ENCODE data around the gene CARNS1.

The CARNS1 gene

GRCh38 chr11:67379061-67380058, 36.1 kb upstream of the CARNS1 start:
- H3K36me3 ChIP-seq = no peaks in the 10 kb centered on the region
- DNase-seq = no peak
- H3K9me3 ChIP-seq = no peaks in the 10 kb centered on the region
- no peak for TF ChIP-seq CTCF (IDR thresholded peaks at IDR 0.05; ENCODE audit: low read depth, low read length)
- peaks cover 9% of the 10 kb centered on the region for H3K27me3 ChIP-seq
- H3K4me3 ChIP-seq (ENCODE audit: low read depth, low read length) = no peak overlapping the region
- H3K4me1 ChIP-seq = peaks cover 8% of the 10 kb centered on the region

- Histone ChIP-seq H3K9me3 (no peaks in the 10 kb centered on the region), H3K4me1 (peaks cover 6% of the 10 kb centered on the region), H3K27me3 (peaks cover 1% of the 10 kb centered on the region; the same call in 1 of the 2 replicates), H3K4me3 (ENCODE audit: low read depth, low read length) (no peak overlapping the region), H3K36me3 (no peaks in the 10 kb centered on the region)
- no peak for DNase-seq
- no peak for TF ChIP-seq CTCF (IDR thresholded peaks at IDR 0.05; ENCODE audit: low read depth, low read length)
Measured at GRCh38 chr11:67381244-67381972, 34.1 kb upstream of the CARNS1 start.

- H3K27me3 ChIP-seq = no peaks in the 10 kb centered on the region
- H3K36me3 ChIP-seq = no peaks in the 10 kb centered on the region
- TF ChIP-seq CTCF (IDR thresholded peaks at IDR 0.05; ENCODE audit: low read depth, low read length) = peak; percentile 100
- no peaks in the 10 kb centered on the region for H3K9me3 ChIP-seq
- H3K4me1 ChIP-seq = peaks cover 6% of the 10 kb centered on the region
- DNase-seq = peak; percentile 85
- H3K4me3 ChIP-seq (ENCODE audit: low read depth, low read length) = no peak overlapping the region
Measured at GRCh38 chr11:67382276-67383136, 33.0 kb upstream of the CARNS1 start.

GRCh38 chr11:67384851-67385366, 30.6 kb upstream of the CARNS1 start:
- Histone ChIP-seq H3K9me3 (no peaks in the 10 kb centered on the region), H3K36me3 (no peaks in the 10 kb centered on the region), H3K27me3 (no peaks in the 10 kb centered on the region), H3K4me3 (ENCODE audit: low read depth, low read length) (no peak overlapping the region), H3K4me1 (no peaks in the 10 kb centered on the region)
- DNase-seq = no peak
- TF ChIP-seq CTCF (IDR thresholded peaks at IDR 0.05; ENCODE audit: low read depth, low read length) = no peak

DNA sequence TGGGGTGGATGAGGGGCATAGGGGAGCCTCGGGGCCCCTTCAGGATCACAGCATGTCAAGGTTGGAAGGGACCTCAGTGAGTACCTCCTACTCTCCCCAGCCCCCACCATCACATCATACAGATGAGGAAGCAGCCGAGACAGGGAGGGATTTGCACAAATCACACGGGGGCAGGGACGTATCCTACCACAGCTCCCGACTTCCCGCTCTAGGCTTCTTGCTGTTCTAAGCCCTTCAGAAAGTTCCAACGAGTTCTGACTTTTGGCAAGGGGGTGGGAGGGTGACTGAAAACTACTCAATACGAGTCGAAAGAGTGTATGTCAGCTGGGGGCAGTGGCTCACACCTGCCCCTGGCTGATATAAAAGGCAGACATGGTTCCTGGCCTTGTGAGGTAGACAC, 28.4 kb upstream of the CARNS1 start:
- DNase-seq = no peak
- Histone ChIP-seq H3K4me1 (no peaks in the 10 kb centered on the region), H3K27me3 (no peaks in the 10 kb centered on the region), H3K4me3 (ENCODE audit: low read depth, low read length) (no peak overlapping the region), H3K36me3 (peaks cover 2% of the 10 kb centered on the region; the same call in 1 of the 2 replicates), H3K9me3 (no peaks in the 10 kb centered on the region)
- TF ChIP-seq CTCF (IDR thresholded peaks at IDR 0.05; ENCODE audit: low read depth, low read length) = no peak

Data from BE2C (cell line).